ENCODE results near the gene KBTBD12. TPM values are rescaled to one million over a fixed set of nuclear protein-coding genes. Genes with fewer than 3 reads are reported as not detected.

KBTBD12 gene
- total and polyA plus RNA-seq, 4 donors: 0.02 to 0.89 (median 0.08) TPM; not detected in 1

DNA sequence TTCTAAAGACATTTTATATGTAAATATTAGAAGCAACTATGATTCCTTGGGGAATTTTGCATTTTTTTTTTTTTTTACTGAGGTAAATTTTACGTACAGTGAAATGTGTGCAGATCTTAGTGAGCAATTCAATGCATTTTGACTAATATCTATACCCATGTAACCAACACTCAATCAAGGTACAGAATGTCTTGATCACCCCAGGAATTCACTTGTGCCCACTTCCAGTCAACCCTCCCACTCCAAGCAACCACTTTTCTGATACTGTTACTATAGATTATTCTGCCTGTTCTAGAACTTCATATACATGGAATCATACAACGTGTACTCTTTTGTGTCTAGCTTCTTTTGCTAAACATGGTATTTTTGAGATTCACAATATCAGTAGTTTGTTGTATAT, 47.6 kb upstream of the KBTBD12 start:
- WGBS: 89% methylated on average over 2 of the region's 2 CpGs
- no peak for DNase-seq (ENCODE audit: low spot score)
- Histone ChIP-seq H3K9ac (ENCODE audit: low read depth in 1 of 2, low read length in 2 of 2) (no peak overlapping the region), H3K4me1 (ENCODE audit: control insufficient read depth in 4 of 4, insufficient read depth in 4 of 4, low read length in 3 of 4) (no peaks in the 10 kb centered on the region), H3K4me3 (ENCODE audit: low read depth in 1 of 3, low read length in 3 of 3) (no peak overlapping the region), H3K27ac (ENCODE audit: low read depth in 1 of 2, low read length in 2 of 2) (no peak overlapping the region), H3K9me3 (ENCODE audit: control insufficient read depth in 4 of 4, low read length in 3 of 4) (no peaks in the 10 kb centered on the region), H3K27me3 (ENCODE audit: control insufficient read depth in 4 of 4, insufficient read depth in 4 of 4, low read length in 3 of 4) (no peaks in the 10 kb centered on the region), H3K36me3 (ENCODE audit: control insufficient read depth in 4 of 4, insufficient read depth in 3 of 4, low read depth in 1 of 4, low read length in 3 of 4) (no peaks in the 10 kb centered on the region)
- TF ChIP-seq RXRA (IDR thresholded peaks at IDR 0.05): no peak
- no peak for TF ChIP-seq YY1 (IDR thresholded peaks at IDR 0.05)
- no peak for TF ChIP-seq FOXA1 (IDR thresholded peaks at IDR 0.05)
- no peak for TF ChIP-seq FOXA2 (IDR thresholded peaks at IDR 0.05)
- no peak for TF ChIP-seq RAD21 (IDR thresholded peaks at IDR 0.05)
- no peak for TF ChIP-seq EGR1 (IDR thresholded peaks at IDR 0.05; ENCODE audit: low read depth in 2 of 2)
- TF ChIP-seq, protein P1, sequence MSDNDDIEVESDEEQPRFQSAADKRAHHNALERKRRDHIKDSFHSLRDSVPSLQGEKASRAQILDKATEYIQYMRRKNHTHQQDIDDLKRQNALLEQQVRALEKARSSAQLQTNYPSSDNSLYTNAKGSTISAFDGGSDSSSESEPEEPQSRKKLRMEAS (IDR thresholded peaks at IDR 0.05): no peak
- TF ChIP-seq ZBTB33 (IDR thresholded peaks at IDR 0.05): no peak
- TF ChIP-seq REST (IDR thresholded peaks at IDR 0.05): no peak
- no peak for TF ChIP-seq GABPA (IDR thresholded peaks at IDR 0.05 in 1 of 2, conservative IDR thresholded peaks at IDR 0.05 in 1 of 2)
- no peak for TF ChIP-seq HNF4A (conservative IDR thresholded peaks at IDR 0.05)
- no peak for TF ChIP-seq ATF3 (IDR thresholded peaks at IDR 0.05)
- TF ChIP-seq CTCF (IDR thresholded peaks at IDR 0.05; ENCODE audit: low read depth, low read length, missing input control): no peak
- TF ChIP-seq NR2F2 (IDR thresholded peaks at IDR 0.05): no peak

DNA sequence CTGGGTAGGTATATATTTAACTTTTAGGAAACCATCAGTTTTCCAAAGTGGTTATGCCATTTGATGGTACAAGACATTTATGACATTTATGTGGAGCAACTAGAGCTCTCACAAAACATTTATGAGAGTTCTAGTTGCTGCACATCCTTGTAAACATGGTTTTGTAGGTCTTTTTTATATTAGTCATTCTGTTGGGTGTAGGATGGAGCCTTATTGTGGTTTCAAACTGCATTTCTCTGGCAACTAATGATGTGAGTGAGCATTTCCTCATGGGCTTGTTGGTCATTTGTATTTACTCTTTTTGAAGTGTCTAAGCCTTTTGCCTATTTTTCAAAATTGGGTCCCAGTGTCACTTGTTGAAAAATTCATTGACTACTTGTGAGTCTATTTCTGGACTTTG, 47.0 kb upstream of the KBTBD12 start:
- Histone ChIP-seq H3K36me3 (ENCODE audit: control insufficient read depth in 4 of 4, insufficient read depth in 3 of 4, low read depth in 1 of 4, low read length in 3 of 4) (no peaks in the 10 kb centered on the region), H3K27ac (ENCODE audit: low read depth in 1 of 2, low read length in 2 of 2) (no peak overlapping the region), H3K4me1 (ENCODE audit: control insufficient read depth in 4 of 4, insufficient read depth in 4 of 4, low read length in 3 of 4) (no peaks in the 10 kb centered on the region), H3K27me3 (ENCODE audit: control insufficient read depth in 4 of 4, insufficient read depth in 4 of 4, low read length in 3 of 4) (no peaks in the 10 kb centered on the region), H3K4me3 (ENCODE audit: low read depth in 1 of 3, low read length in 3 of 3) (no peak overlapping the region), H3K9me3 (ENCODE audit: control insufficient read depth in 4 of 4, low read length in 3 of 4) (no peaks in the 10 kb centered on the region), H3K9ac (ENCODE audit: low read depth in 1 of 2, low read length in 2 of 2) (no peak overlapping the region)
- no peak for DNase-seq (ENCODE audit: low spot score)
- TF ChIP-seq RAD21 (IDR thresholded peaks at IDR 0.05): no peak
- TF ChIP-seq HNF4G (IDR thresholded peaks at IDR 0.05): no peak
- TF ChIP-seq, protein P1 (IDR thresholded peaks at IDR 0.05): no peak
- TF ChIP-seq YY1 (IDR thresholded peaks at IDR 0.05): no peak
- no peak for TF ChIP-seq GABPA (IDR thresholded peaks at IDR 0.05 in 1 of 2, conservative IDR thresholded peaks at IDR 0.05 in 1 of 2)
- no peak for TF ChIP-seq ATF3 (IDR thresholded peaks at IDR 0.05)
- TF ChIP-seq SP1 (IDR thresholded peaks at IDR 0.05): no peak
- TF ChIP-seq TAF1 (conservative IDR thresholded peaks at IDR 0.05): no peak
- no peak for TF ChIP-seq REST (IDR thresholded peaks at IDR 0.05)
- TF ChIP-seq FOXA2 (IDR thresholded peaks at IDR 0.05): no peak
- no peak for TF ChIP-seq RXRA (IDR thresholded peaks at IDR 0.05)
- no peak for TF ChIP-seq JUND (IDR thresholded peaks at IDR 0.05)

Measured in liver (tissue), 9 donors.